K562 (cell line): ENCODE results near the gene TRPV5. TPM values are rescaled to one million over a fixed set of nuclear protein-coding genes. Genes with fewer than 3 reads are reported as not detected.

Experiments used
- CTBP1 ChIP-seq: fragments of 450-650 bp; IDR thresholded peaks from 2 replicates; pipeline ENCODE4 v1.6.1; 2016; ENCODE audit warnings: borderline replicate concordance
- DACH1 ChIP-seq: fragments of 450-650 bp; IDR thresholded peaks from 2 replicates; pipeline ENCODE4 v1.6.1; 2018; ENCODE audit not compliant: partially characterized antibody
- DNMT1 ChIP-seq: fragments of 450-650 bp; IDR thresholded peaks from 2 replicates; pipeline ENCODE4 v1.6.1; 2016; ENCODE audit warnings: antibody characterized with exemption, mild to moderate bottlenecking
- E2F3 ChIP-seq: fragments of 250-450 bp; sonication (Bioruptor Pico); IDR thresholded peaks from 2 replicates; pipeline ENCODE4 v1.4.0; 2020; ENCODE audit warnings: mild to moderate bottlenecking
- GABPA ChIP-seq: fragments of 200-800 bp; sonication (Bioruptor generic); conservative IDR thresholded peaks from 2 replicates; pipeline ENCODE4 v1.6.1; 2016; ENCODE audit warnings: low read depth, missing genetic modification characterization, missing compliant biosample characterization
- GATAD2A ChIP-seq: fragments of 450-650 bp; IDR thresholded peaks from 2 replicates; pipeline ENCODE4 v1.6.1; 2017
- HNRNPL ChIP-seq: fragments of 200-400 bp; formaldehyde crosslinking; IDR thresholded peaks from 2 replicates; pipeline ENCODE4 v1.6.1; 2017; ENCODE audit warnings: low read depth, mild to moderate bottlenecking, low read length
- IRF2 ChIP-seq: sonication (generic); formaldehyde crosslinking; IDR thresholded peaks from 2 replicates; pipeline ENCODE4 v1.8.1; 2022; ENCODE audit warnings: mild to moderate bottlenecking, missing genetic modification reagents
- LARP7 ChIP-seq: fragments of 450-650 bp; IDR thresholded peaks from 2 replicates; pipeline ENCODE4 v1.6.1; 2016
- MIER1 ChIP-seq: fragments of 450-650 bp; IDR thresholded peaks from 2 replicates; pipeline ENCODE4 v1.6.1; 2016; ENCODE audit warnings: antibody characterized with exemption, mild to moderate bottlenecking, low read depth
- MTA2 ChIP-seq: fragments of 450-650 bp; IDR thresholded peaks from 2 replicates; pipeline ENCODE4 v1.6.1; 2016; ENCODE audit warnings: low read depth
- NCOA6 ChIP-seq: fragments of 450-650 bp; IDR thresholded peaks from 2 replicates; pipeline ENCODE4 v1.6.1; 2017; ENCODE audit warnings: mild to moderate bottlenecking
- NFIC ChIP-seq: fragments of 450-650 bp; IDR thresholded peaks from 2 replicates; pipeline ENCODE4 v1.6.1; 2017; ENCODE audit warnings: mild to moderate bottlenecking, inconsistent platforms
- PKNOX1 ChIP-seq: fragments of 450-650 bp; IDR thresholded peaks from 2 replicates; pipeline ENCODE4 v1.6.1; 2016
- PML ChIP-seq: IDR thresholded peaks from 2 replicates; pipeline ENCODE4 v1.6.1; 2012; ENCODE audit warnings: low read length, inconsistent platforms
- PRDM10 ChIP-seq: fragments of 450-650 bp; IDR thresholded peaks from 2 replicates; pipeline ENCODE4 v1.6.1; 2018; ENCODE audit not compliant: partially characterized antibody
- SAFB ChIP-seq: fragments of 200-400 bp; formaldehyde crosslinking; IDR thresholded peaks from 2 replicates; pipeline ENCODE4 v1.6.1; 2017; ENCODE audit warnings: low read depth, low read length, borderline replicate concordance
- SNAPC5 ChIP-seq: fragments of 250-450 bp; sonication (Bioruptor Pico); IDR thresholded peaks from 2 replicates; pipeline ENCODE4 v1.8.0; 2021; ENCODE audit warnings: moderate library complexity, mild to moderate bottlenecking, inconsistent platforms
- SNRNP70 ChIP-seq: fragments of 200-400 bp; formaldehyde crosslinking; optimal IDR thresholded peaks from 2 replicates; pipeline ENCODE3; 2017; ENCODE audit warnings: low read depth, low read length
- STAG1 ChIP-seq: sonication (generic); formaldehyde crosslinking; IDR thresholded peaks from 2 replicates; pipeline ENCODE4 v1.5.0; 2020; ENCODE audit warnings: missing genetic modification reagents, borderline replicate concordance
- TFE3 ChIP-seq: fragments of 450-650 bp; formaldehyde crosslinking; IDR thresholded peaks from 2 replicates; pipeline ENCODE4 v1.4.0; 2020; ENCODE audit warnings: mild to moderate bottlenecking, mixed read lengths
- XRCC4 ChIP-seq: IDR thresholded peaks from one replicate; pipeline ENCODE4 v1.6.1; 2011; ENCODE audit not compliant: insufficient read depth, insufficient read length; ENCODE audit errors: extremely low read depth
- ZFPM2 ChIP-seq: fragments of 250-450 bp; sonication (Bioruptor Pico); IDR thresholded peaks from 2 replicates; pipeline ENCODE4 v1.5.1; 2022; ENCODE audit warnings: mild to moderate bottlenecking
- ZNF12 ChIP-seq: sonication (generic); formaldehyde crosslinking; IDR thresholded peaks from 2 replicates; pipeline ENCODE4 v1.4.0; 2020; ENCODE audit warnings: mild to moderate bottlenecking, missing genetic modification reagents
- polyA plus RNA-seq, 8 experiments: library from polyadenylated mRNA; depleted of rRNA in 4 of 8; stranded (reverse) in 5 of 8; unstranded in 3 of 8; fragments of >200 nt; fragmentation: Nextera tagmentation in 2 of 8; fragmentation: Illumina TruSeq in 1 of 8; extraction: Ambion mirVana in 2 of 8; extraction: Trizol in 1 of 8; gene quantifications; 2 replicates each; pipeline versions ENCODE4 v1.2.1 to v1.2.3, GENCODE V29; 2011 to 2014; ENCODE audit warnings: inconsistent platforms in 1 of 8, missing spikeins in 1 of 8
- total RNA-seq, 7 experiments: library from RNA; depleted of rRNA in 6 of 7; stranded (reverse); fragments of >200 nt in 6 of 7; fragmentation: Illumina TruSeq in 2 of 7; extraction: Trizol in 2 of 7; gene quantifications; 2 replicates each; pipeline versions ENCODE4 v1.2.1 to v1.2.3, GENCODE V29; 2011 to 2021; ENCODE audit warnings: low replicate concordance in 1 of 7

TRPV5 gene
- total and polyA plus RNA-seq, 9 of the 15 experiments (the other 6 are each of a cell fraction or from before 2014, with no cell fraction given): not detected

GRCh38 chr7:142961973-142962926 is 28.7 kb upstream of the TRPV5 start, which contains the start of gene KEL (continued):
- TF ChIP-seq PRDM10: peak; percentile 95
- TF ChIP-seq DNMT1: no peak
- TF ChIP-seq SNRNP70: no peak
- no peak for TF ChIP-seq IRF2
- no peak for TF ChIP-seq TFE3 (CRISPR knock-in tag)
- no peak for TF ChIP-seq STAG1 (CRISPR knock-in tag)
- peak; percentile 78; the same call in 1 of the 2 replicates for TF ChIP-seq GATAD2A
- 0 out of 2 replicates have a peak, but pooled peaks have one; percentile 18 for TF ChIP-seq ZNF12 (CRISPR knock-in tag)
- 0 out of 2 replicates have a peak, but pooled peaks have one; percentile 13 for TF ChIP-seq LARP7
- TF ChIP-seq NCOA6: 0 out of 2 replicates have a peak, but pooled peaks have one; percentile 28
- TF ChIP-seq MIER1: 0 out of 2 replicates have a peak, but pooled peaks have one; percentile 22
- no peak for TF ChIP-seq XRCC4
- peak; percentile 81 for TF ChIP-seq NFIC
- TF ChIP-seq SNAPC5 (CRISPR knock-in tag): no peak
- peak; percentile 11; the same call in 1 of the 2 replicates for TF ChIP-seq GABPA
- TF ChIP-seq E2F3 (CRISPR knock-in tag): 0 out of 2 replicates have a peak, but pooled peaks have one; percentile 17
- TF ChIP-seq HNRNPL: no peak
- TF ChIP-seq SAFB: no peak
- TF ChIP-seq DACH1: no peak
- peak; percentile 89; the same call in 1 of the 2 replicates for TF ChIP-seq PML
- TF ChIP-seq CTBP1: peak; percentile 65; the same call in 1 of the 2 replicates
- TF ChIP-seq ZFPM2: no peak
- peak; percentile 53; the same call in 1 of the 2 replicates for TF ChIP-seq PKNOX1
- TF ChIP-seq MTA2: peak; percentile 87
